GM19025 (cell line): ENCODE data around the gene FBXO31.

Experiments
- ATAC-seq: cut with Tn5 transposase; IDR thresholded peaks from one replicate; pipeline ENCODE4 v1.9.1; 2021; ENCODE audit warnings: mild to moderate bottlenecking, low read depth, moderate library complexity; ENCODE audit not compliant: unreplicated experiment

FBXO31 gene

GRCh38 chr16:87293990-87294389 is 89.6 kb downstream of the FBXO31 start:
- no peak for ATAC-seq

GRCh38 chr16:87291944-87292343 is 91.6 kb downstream of the FBXO31 start:
- ATAC-seq = no peak

GRCh38 chr16:87288753-87289362 is 94.7 kb downstream of the FBXO31 start:
- ATAC-seq = no peak

- ATAC-seq = no peak
Measured at GRCh38 chr16:87286839-87287626, 96.5 kb downstream of the FBXO31 start.

DNA sequence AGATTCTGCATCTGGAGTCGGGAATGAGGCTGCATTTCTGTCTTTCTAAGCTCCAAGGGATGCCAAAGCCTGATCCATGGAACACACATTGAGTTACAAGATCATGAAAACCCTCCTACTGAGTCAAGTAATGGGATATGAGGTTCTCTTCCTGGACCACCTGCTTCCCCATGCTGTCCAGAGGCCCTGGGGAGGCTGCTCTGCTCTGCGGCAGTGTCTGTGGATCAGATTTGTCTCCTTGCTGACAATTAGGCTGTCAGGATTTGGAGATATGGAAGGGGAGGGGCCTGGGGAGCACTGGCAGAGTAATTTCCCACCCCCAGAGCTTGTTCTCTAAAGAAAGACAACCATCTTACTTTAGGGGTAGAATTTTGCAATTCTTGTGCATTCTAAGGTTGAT is 99.4 kb downstream of the FBXO31 start:
- no peak for ATAC-seq

GRCh38 chr16:87279094-87279658 is 104.4 kb downstream of the FBXO31 start:
- no peak for ATAC-seq

DNA sequence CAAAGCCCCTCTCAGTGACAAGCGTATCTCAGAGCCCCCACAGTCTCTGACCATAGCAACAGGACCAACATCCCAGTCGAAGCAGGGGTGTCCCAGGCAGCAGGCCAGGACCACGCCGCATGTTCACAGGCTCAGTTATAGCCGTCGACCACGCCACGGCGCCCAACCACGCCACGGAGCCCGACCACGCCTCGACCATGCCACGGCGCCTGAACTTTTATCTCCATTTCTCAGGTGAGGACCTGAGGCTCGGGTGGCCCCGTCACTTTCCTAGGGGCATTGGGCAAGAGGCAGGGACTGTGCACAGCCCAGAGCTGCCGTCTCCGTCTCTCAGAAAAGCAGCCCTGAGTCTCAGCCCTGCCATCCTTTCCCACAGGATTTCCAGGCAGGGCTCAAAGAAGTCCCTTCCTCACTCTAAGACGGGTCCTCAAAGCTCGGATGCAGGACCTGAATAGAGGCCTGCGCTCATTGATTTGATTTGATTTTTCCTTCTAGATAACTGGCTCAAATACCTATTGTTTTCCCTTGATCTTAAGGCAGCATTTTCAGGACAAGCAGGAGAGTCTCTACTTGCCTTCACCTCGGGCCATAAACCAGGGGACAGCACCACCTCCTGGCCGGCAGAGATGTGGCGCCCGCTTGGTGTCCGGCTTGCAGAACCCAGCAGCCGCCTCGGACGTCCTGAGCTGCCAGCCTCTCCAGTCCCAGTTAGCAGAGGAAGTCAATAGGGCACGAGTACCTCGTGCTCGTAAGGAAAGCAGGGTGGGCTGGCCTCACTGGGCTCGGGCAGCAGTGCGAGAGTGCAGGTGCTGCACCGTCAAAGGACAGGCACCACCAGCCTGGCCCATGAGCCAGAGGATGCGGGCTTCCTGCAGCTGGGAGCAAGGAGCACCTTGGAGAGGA is 105.1 kb downstream of the FBXO31 start:
- no peak for ATAC-seq
